GM23248 (cell line): ENCODE results near the gene GNAL.

Source experiments
- EZH2 ChIP-seq: fragments of 200-600 bp; sonication (generic); IDR thresholded peaks from 2 replicates; pipeline ENCODE4 v1.6.1; 2018; ENCODE audit warnings: antibody characterized with exemption, mild to moderate bottlenecking; ENCODE audit not compliant: insufficient read depth, poor library complexity, severe bottlenecking
- EZH2phosphoT487 ChIP-seq: fragments of 200-600 bp; sonication (generic); IDR thresholded peaks from 2 replicates; pipeline ENCODE4 v1.6.1; 2018; ENCODE audit warnings: antibody characterized with exemption, moderate library complexity, mild to moderate bottlenecking, low read depth; ENCODE audit not compliant: insufficient read depth

DNA sequence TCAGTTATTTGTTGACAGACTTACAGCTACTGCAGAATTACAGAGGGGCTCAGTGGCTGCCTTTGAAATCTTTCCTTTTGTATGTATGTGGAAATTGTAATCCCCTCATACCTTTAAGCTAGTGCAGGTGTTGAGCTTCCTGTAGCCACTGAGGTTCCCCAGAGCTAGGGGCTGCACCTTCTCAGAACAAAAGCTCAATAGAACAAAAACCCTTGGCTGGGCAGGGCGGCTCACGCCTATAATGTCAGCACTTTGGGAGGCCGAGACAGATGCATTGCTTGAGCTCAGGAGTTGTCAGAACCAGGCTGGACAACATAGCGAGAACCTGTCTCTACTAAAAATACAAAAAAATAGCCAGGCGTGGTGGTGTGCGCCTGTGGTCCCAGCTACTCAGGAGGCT is 120.8 kb downstream of the GNAL start:
- TF ChIP-seq EZH2phosphoT487 (no peak), EZH2 (no peak)
